ENCODE results near the gene NKX1-1. TPM values are rescaled to one million over a fixed set of nuclear protein-coding genes. Genes with fewer than 3 reads are reported as not detected.

The NKX1-1 gene
- polyA plus RNA-seq, 1 donor (not counting 4 experiments of a cell fraction or from before 2014, with no cell fraction given), result not detected

DNA sequence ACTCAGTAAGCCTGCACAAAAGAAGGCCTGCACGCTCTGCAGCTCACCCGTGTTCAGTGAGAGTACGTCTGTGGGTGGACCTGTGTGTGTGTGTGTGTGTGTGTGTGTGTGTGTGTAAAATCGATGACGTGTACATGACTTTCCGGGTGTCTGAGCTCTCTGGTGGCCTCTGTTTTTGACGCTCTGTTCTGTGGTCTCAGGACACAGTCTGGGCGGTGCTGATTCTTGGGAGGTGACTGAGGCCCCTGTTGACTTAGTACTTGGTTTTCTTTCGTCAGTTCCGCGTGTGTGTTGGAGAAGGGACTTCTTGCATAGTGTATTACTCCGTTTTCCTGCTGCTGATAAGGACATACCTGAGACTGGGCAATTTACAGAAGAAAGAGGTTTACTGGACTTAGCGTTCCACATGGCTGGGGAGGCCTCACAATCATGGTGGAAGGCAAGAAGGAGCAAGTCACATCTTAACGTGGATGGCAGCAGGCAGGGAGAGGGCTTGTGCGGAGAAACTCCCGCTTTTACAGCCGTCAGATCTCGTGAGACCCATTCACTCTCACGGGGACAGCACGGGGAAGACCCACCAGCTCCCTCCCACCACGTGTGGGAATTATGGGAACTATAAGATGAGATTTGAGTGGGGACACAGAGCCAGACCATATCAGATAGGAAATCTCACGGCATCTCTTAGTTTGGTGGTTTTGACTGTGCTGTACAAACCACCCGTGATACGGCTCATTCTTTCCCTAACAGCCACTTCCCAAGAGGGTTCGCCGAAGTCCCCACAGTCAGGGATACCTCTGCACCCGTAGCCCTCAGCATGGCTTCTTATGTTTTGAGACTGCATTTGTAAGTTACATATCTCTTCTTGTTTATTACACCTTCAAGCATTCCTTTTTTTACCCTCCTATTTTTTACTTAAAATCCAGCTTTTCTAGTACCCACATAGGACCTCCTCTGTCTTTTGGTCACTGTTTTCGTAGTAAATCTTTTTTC lies 34.8 kb downstream of the NKX1-1 start:
- Histone ChIP-seq H3K27me3 (ENCODE audit: control insufficient read depth, extremely low read depth, insufficient read depth, low read length) (no peaks in the 10 kb centered on the region), H3K9me1 (ENCODE audit: control insufficient read depth, extremely low read depth, insufficient read depth, low read length) (no peaks in the 10 kb centered on the region), H3K9me3 (ENCODE audit: control insufficient read depth, low read depth, low read length) (no peaks in the 10 kb centered on the region), H3K4me2 (ENCODE audit: control insufficient read depth, extremely low read depth, insufficient read depth, low read depth, low read length) (no peak overlapping the region), H3K79me2 (ENCODE audit: control insufficient read depth, insufficient read depth, low read length) (no peaks in the 10 kb centered on the region), H3K4me1 (ENCODE audit: control insufficient read depth, extremely low read depth, insufficient read depth, low read length) (no peaks in the 10 kb centered on the region), H4K20me1 (ENCODE audit: control insufficient read depth, extremely low read depth, insufficient read depth, low read length) (peaks cover 2% of the 10 kb centered on the region), H3K27ac (ENCODE audit: control insufficient read depth, insufficient read depth, low read length) (no peak overlapping the region), H3K36me3 (ENCODE audit: control insufficient read depth in 2 of 2, extremely low read depth in 1 of 2, insufficient read depth in 2 of 2, low read length in 2 of 2) (peaks cover 10 to 12% of the 10 kb centered on the region in 2 experiments), H3K9ac (ENCODE audit: control insufficient read depth, extremely low read depth, insufficient read depth, low read length) (no peak overlapping the region), H3K4me3 (ENCODE audit: control insufficient read depth in 2 of 3, extremely low read depth in 1 of 3, insufficient read depth in 2 of 3, low read depth in 1 of 3, low read length in 3 of 3) (no peak overlapping the region), H2AFZ (ENCODE audit: control insufficient read depth, low read length) (no peak overlapping the region)
- DNase-seq (ENCODE audit: low read depth, low spot score) (no peak), FAIRE-seq (no peak)
- TF ChIP-seq, protein P1, sequence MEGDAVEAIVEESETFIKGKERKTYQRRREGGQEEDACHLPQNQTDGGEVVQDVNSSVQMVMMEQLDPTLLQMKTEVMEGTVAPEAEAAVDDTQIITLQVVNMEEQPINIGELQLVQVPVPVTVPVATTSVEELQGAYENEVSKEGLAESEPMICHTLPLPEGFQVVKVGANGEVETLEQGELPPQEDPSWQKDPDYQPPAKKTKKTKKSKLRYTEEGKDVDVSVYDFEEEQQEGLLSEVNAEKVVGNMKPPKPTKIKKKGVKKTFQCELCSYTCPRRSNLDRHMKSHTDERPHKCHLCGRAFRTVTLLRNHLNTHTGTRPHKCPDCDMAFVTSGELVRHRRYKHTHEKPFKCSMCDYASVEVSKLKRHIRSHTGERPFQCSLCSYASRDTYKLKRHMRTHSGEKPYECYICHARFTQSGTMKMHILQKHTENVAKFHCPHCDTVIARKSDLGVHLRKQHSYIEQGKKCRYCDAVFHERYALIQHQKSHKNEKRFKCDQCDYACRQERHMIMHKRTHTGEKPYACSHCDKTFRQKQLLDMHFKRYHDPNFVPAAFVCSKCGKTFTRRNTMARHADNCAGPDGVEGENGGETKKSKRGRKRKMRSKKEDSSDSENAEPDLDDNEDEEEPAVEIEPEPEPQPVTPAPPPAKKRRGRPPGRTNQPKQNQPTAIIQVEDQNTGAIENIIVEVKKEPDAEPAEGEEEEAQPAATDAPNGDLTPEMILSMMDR (optimal IDR thresholded peaks at IDR 0.05 in 1 of 3, IDR thresholded peaks at IDR 0.05 in 1 of 3, conservative IDR thresholded peaks at IDR 0.05 in 1 of 3; ENCODE audit: extremely low read depth in 1 of 3, insufficient read depth in 2 of 3, low read length in 3 of 3), result no peak
- dilution Hi-C loops (cut with MboI; ENCODE audit: extremely low pct_ligation_motif_present, low sequenced_read_pairs), result no loop called here

DNA sequence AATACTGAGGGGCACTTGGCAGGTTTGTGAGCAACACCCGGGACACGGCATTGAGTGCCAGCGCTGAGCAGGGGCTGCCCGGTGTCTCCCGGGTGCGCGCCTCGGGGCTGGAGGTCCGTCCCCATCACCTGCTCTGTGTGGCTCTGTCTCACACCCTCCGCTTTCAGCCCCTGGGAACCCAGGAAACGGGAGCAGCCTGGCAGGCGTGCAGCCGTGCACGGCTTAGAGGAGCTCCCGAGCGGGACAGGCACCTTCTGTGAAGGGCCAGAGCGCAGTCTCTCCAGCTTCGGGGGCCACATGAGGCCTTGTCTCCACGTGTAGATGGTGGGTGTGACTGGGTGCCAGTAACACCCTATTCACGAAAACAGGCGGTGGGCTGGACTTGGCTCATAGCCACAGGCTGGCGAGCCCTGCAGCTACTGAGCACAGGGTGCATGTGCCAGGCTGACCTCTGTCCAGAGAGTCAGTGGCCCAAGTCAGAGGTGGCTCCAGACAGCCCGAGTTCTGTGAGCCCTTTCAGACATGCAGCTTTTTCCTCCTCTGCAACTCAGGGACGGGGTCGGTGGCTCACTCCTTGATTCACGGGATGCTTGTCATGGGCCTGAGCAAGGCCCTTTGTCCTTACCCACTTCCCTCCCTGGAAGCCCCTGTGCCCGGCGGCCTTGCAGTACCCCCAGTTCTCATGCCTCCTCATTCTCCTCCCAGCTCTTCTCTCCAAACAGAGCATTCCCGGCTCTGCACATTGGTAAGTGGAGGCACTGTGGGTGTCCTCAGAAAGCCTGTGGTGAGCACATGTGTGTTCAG lies 35.7 kb downstream of the NKX1-1 start:
- Histone ChIP-seq H3K79me2 (ENCODE audit: control insufficient read depth, insufficient read depth, low read length) (no peaks in the 10 kb centered on the region), H3K27ac (ENCODE audit: control insufficient read depth, insufficient read depth, low read length) (no peak overlapping the region), H3K9me3 (ENCODE audit: control insufficient read depth, low read depth, low read length) (no peaks in the 10 kb centered on the region), H2AFZ (ENCODE audit: control insufficient read depth, low read length) (no peak overlapping the region), H4K20me1 (ENCODE audit: control insufficient read depth, extremely low read depth, insufficient read depth, low read length) (peaks cover 2% of the 10 kb centered on the region), H3K27me3 (ENCODE audit: control insufficient read depth, extremely low read depth, insufficient read depth, low read length) (no peaks in the 10 kb centered on the region), H3K9ac (ENCODE audit: control insufficient read depth, extremely low read depth, insufficient read depth, low read length) (no peak overlapping the region), H3K4me2 (ENCODE audit: control insufficient read depth, extremely low read depth, insufficient read depth, low read depth, low read length) (no peak overlapping the region), H3K4me3 (ENCODE audit: control insufficient read depth in 2 of 3, extremely low read depth in 1 of 3, insufficient read depth in 2 of 3, low read depth in 1 of 3, low read length in 3 of 3) (no peak overlapping the region), H3K4me1 (ENCODE audit: control insufficient read depth, extremely low read depth, insufficient read depth, low read length) (no peaks in the 10 kb centered on the region), H3K9me1 (ENCODE audit: control insufficient read depth, extremely low read depth, insufficient read depth, low read length) (no peaks in the 10 kb centered on the region), H3K36me3 (ENCODE audit: control insufficient read depth in 2 of 2, extremely low read depth in 1 of 2, insufficient read depth in 2 of 2, low read length in 2 of 2) (peaks cover 13 to 14% of the 10 kb centered on the region in 2 experiments)
- DNase-seq (ENCODE audit: low read depth, low spot score) (no peak), FAIRE-seq (no peak)
- dilution Hi-C loops (cut with MboI; ENCODE audit: extremely low pct_ligation_motif_present, low sequenced_read_pairs), result no loop called here
- no peak for TF ChIP-seq EZH2 (IDR thresholded peaks at IDR 0.05; ENCODE audit: low read length)
- TF ChIP-seq, protein P1 (optimal IDR thresholded peaks at IDR 0.05 in 1 of 3, IDR thresholded peaks at IDR 0.05 in 1 of 3, conservative IDR thresholded peaks at IDR 0.05 in 1 of 3; ENCODE audit: extremely low read depth in 1 of 3, insufficient read depth in 2 of 3, low read length in 3 of 3), result no peak
